ENCODE measurements around the gene USP19.

Gene USP19

GRCh38 chr3:49132437-49133225, 12.0 kb upstream of the USP19 start, which contains the start of gene LAMB2:
TSS of gene LAMB2 (minus strand) at chr3:49133050. CDS start at chr3:49132867, 183 bp downstream.
- DNase-seq: no peak

- no peak for DNase-seq
Measured at GRCh38 chr3:49132073-49132436, 11.4 kb upstream of the USP19 start.

- no peak for DNase-seq
Measured at GRCh38 chr3:49131576-49131975, 11.0 kb upstream of the USP19 start.

GRCh38 chr3:49131040-49131439, 10.4 kb upstream of the USP19 start:
- DNase-seq: no peak

GRCh38 chr3:49124991-49125670, 4.5 kb upstream of the USP19 start:
- no peak for DNase-seq

GRCh38 chr3:49124203-49124602, 3.6 kb upstream of the USP19 start:
- DNase-seq: no peak

GRCh38 chr3:49123687-49124086, 3.1 kb upstream of the USP19 start:
- no peak for DNase-seq

GRCh38 chr3:49122886-49123545, 2.4 kb upstream of the USP19 start:
- no peak for DNase-seq

GRCh38 chr3:49122451-49122850, 1.8 kb upstream of the USP19 start:
- DNase-seq: no peak

- no peak for DNase-seq
Measured at GRCh38 chr3:49122022-49122421, 1.4 kb upstream of the USP19 start.

GRCh38 chr3:49121132-49121736, 611 bp upstream of the USP19 start:
- DNase-seq: no peak

- no peak for DNase-seq
Measured at GRCh38 chr3:49120096-49120437, 556 bp downstream of the USP19 start.

- no peak for DNase-seq
Measured at GRCh38 chr3:49119439-49119838, 1.2 kb downstream of the USP19 start.

GRCh38 chr3:49119036-49119435, 1.6 kb downstream of the USP19 start:
- DNase-seq: no peak

GRCh38 chr3:49112262-49112661, 8.4 kb downstream of the USP19 start:
- DNase-seq: no peak

GRCh38 chr3:49111347-49111746, 9.3 kb downstream of the USP19 start:
- no peak for DNase-seq

GRCh38 chr3:49110780-49111179, 9.8 kb downstream of the USP19 start:
- no peak for DNase-seq

- no peak for DNase-seq
Measured at GRCh38 chr3:49108346-49108745, 12.3 kb downstream of the USP19 start.

GRCh38 chr3:49104427-49105291, 16.0 kb downstream of the USP19 start, which contains the start of gene QARS1:
TSS of gene QARS1 (minus strand) at chr3:49104757. CDS start at chr3:49104733, 24 bp downstream.
- DNase-seq: peak; percentile 78

- DNase-seq: no peak
Measured at GRCh38 chr3:49104052-49104426, 16.6 kb downstream of the USP19 start.

- DNase-seq: no peak
Measured at GRCh38 chr3:49100046-49100615, 20.5 kb downstream of the USP19 start.
